GM04504 (cell line): Measurements from ENCODE around the gene GOLGA6L22.
"Not testable (repeated sequence)": the region's sequence is repeated elsewhere in the genome, so short reads cannot be mapped to it uniquely, and the experiment has no call there.

Experiments
- DNase-seq: peaks from one replicate; pipeline ENCODE4 v3.0.0-alpha.2; 2012; ENCODE audit warnings: low read depth

The GOLGA6L22 gene

GRCh38 chr15:22458603-22459002 is at the start of gene GOLGA6L22:
Gene GOLGA6L22 (plus strand): TSS chr15:22458903. CDS start chr15:22458994, 91 bp downstream.
- DNase-seq = not testable (repeated sequence)

- DNase-seq = not testable (repeated sequence)
Observed at GRCh38 chr15:22417288-22417687, 41.4 kb upstream of the GOLGA6L22 start.

- not testable (repeated sequence) for DNase-seq
Observed at GRCh38 chr15:22417795-22418194, 40.9 kb upstream of the GOLGA6L22 start.

- not testable (repeated sequence) for DNase-seq
Observed at GRCh38 chr15:22418212-22418611, 40.5 kb upstream of the GOLGA6L22 start.

- DNase-seq = not testable (repeated sequence)
Observed at GRCh38 chr15:22418666-22419065, 40.0 kb upstream of the GOLGA6L22 start.

- not testable (repeated sequence) for DNase-seq
Observed at GRCh38 chr15:22420340-22420739, 38.4 kb upstream of the GOLGA6L22 start.

- DNase-seq = not testable (repeated sequence)
Observed at GRCh38 chr15:22429426-22429825, 29.3 kb upstream of the GOLGA6L22 start.

- not testable (repeated sequence) for DNase-seq
Observed at GRCh38 chr15:22431687-22432086, 27.0 kb upstream of the GOLGA6L22 start.

GRCh38 chr15:22494490-22495113 is 35.9 kb downstream of the GOLGA6L22 start:
- DNase-seq = not testable (repeated sequence)

GRCh38 chr15:22497200-22497599 is 38.5 kb downstream of the GOLGA6L22 start:
- not testable (repeated sequence) for DNase-seq

GRCh38 chr15:22498220-22498925 is 39.7 kb downstream of the GOLGA6L22 start:
- DNase-seq = not testable (repeated sequence)

GRCh38 chr15:22502272-22502671 is 43.6 kb downstream of the GOLGA6L22 start:
- not testable (repeated sequence) for DNase-seq

- DNase-seq = not testable (repeated sequence)
Observed at GRCh38 chr15:22506959-22507358, 48.3 kb downstream of the GOLGA6L22 start.

GRCh38 chr15:22516140-22516539 is 57.4 kb downstream of the GOLGA6L22 start:
- not testable (repeated sequence) for DNase-seq
